Measurements from ENCODE around the gene TECTA. TPM values are rescaled to one million over a fixed set of nuclear protein-coding genes. Genes with fewer than 3 reads are reported as not detected.

The TECTA gene
- total RNA-seq, 2 experiments from 2014 or later: 0.22 to 0.42 TPM

DNA sequence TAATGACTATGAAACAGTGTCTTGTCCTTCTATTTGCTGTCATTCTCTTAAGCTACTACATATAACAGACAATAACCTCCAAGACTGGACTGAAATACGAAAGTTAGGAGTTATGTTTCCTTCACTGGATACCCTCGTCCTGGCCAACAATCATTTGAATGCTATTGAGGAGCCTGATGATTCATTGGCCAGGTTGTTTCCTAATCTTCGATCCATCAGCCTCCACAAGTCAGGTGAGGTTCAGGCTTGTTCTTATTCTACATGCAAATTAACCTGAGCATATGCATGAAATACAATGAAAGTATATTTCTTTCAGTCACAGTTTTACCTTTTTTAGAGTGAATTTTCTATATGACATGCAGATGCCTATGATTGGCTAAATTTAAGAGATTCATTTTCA lies 46.0 kb upstream of the TECTA start:
- Mint-ChIP-seq H3K9me3 (no peaks in the 10 kb centered on the region), H3K27ac (no peak overlapping the region), H3K27me3 (no peaks in the 10 kb centered on the region), H3K36me3 (ENCODE audit: low read depth) (peaks cover 78% of the 10 kb centered on the region), H3K4me3 (no peak overlapping the region), H3K4me1 (ENCODE audit: low read depth) (no peaks in the 10 kb centered on the region)
- DNase-seq (no peak), ATAC-seq (ENCODE audit: poor library complexity) (no peak)
- ChIA-PET CTCF (no interaction called here), POLR2A (no interaction called here)
- Histone ChIP-seq H3K27ac (ENCODE audit: low read depth in 1 of 2, low read length in 2 of 2) (no peak overlapping the region), H3K4me3 (ENCODE audit: low read length) (no peak overlapping the region), H3K36me3 (ENCODE audit: insufficient read depth, low read length) (peaks cover 49% of the 10 kb centered on the region), H3K4me1 (ENCODE audit: insufficient read depth, low read length) (no peaks in the 10 kb centered on the region), H3K27me3 (ENCODE audit: control insufficient read depth in 1 of 2, insufficient read depth in 2 of 2, low read length in 2 of 2) (no peaks in the 10 kb centered on the region), H3K9me3 (ENCODE audit: control insufficient read depth in 1 of 2, insufficient read depth in 1 of 2, low read length in 2 of 2) (no peaks in the 10 kb centered on the region)
- TF ChIP-seq, protein P1, sequence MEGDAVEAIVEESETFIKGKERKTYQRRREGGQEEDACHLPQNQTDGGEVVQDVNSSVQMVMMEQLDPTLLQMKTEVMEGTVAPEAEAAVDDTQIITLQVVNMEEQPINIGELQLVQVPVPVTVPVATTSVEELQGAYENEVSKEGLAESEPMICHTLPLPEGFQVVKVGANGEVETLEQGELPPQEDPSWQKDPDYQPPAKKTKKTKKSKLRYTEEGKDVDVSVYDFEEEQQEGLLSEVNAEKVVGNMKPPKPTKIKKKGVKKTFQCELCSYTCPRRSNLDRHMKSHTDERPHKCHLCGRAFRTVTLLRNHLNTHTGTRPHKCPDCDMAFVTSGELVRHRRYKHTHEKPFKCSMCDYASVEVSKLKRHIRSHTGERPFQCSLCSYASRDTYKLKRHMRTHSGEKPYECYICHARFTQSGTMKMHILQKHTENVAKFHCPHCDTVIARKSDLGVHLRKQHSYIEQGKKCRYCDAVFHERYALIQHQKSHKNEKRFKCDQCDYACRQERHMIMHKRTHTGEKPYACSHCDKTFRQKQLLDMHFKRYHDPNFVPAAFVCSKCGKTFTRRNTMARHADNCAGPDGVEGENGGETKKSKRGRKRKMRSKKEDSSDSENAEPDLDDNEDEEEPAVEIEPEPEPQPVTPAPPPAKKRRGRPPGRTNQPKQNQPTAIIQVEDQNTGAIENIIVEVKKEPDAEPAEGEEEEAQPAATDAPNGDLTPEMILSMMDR (IDR thresholded peaks at IDR 0.05): no peak
- intact Hi-C loops (cut with DNase I, micrococcal nuclease): no loop called here

DNA sequence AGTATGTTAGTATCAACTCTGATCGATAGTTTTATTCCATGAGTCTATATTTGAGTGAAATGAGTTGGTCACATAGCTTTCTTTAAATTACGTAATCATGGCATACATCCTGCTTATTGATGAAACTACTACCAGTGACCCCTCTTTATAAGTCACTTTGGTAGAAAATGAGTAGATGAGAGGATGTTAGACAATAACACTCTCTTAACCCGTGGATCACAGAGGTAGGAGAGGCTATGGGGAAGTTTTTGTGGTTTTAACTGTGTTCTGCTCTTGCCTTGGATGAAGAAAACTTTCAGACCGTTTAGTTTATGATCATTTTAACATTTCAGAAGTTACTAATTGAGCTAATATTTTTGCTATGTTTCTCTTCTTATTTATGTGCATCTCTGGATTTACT lies 43.1 kb upstream of the TECTA start:
- peaks cover 50% of the 10 kb centered on the region for H3K36me3 ChIP-seq (ENCODE audit: insufficient read depth, low read length)
- Mint-ChIP-seq H3K36me3 (ENCODE audit: low read depth) (peaks cover 83% of the 10 kb centered on the region), H3K4me3 (no peak overlapping the region), H3K9me3 (no peaks in the 10 kb centered on the region), H3K27ac (no peak overlapping the region), H3K27me3 (no peaks in the 10 kb centered on the region), H3K4me1 (ENCODE audit: low read depth) (no peaks in the 10 kb centered on the region)
- TF ChIP-seq, protein P1 (IDR thresholded peaks at IDR 0.05): no peak
- intact Hi-C loops (cut with DNase I, micrococcal nuclease): no loop called here
- H3K9me3 ChIP-seq (ENCODE audit: control insufficient read depth in 1 of 2, insufficient read depth in 1 of 2, low read length in 2 of 2): no peaks in the 10 kb centered on the region
- POLR2A ChIA-PET: no interaction called here
- no peak overlapping the region for H3K4me3 ChIP-seq (ENCODE audit: low read length)
- H3K27ac ChIP-seq (ENCODE audit: low read depth in 1 of 2, low read length in 2 of 2): no peak overlapping the region
- ATAC-seq (ENCODE audit: poor library complexity) (no peak), DNase-seq (no peak)
- H3K4me1 ChIP-seq (ENCODE audit: insufficient read depth, low read length): no peaks in the 10 kb centered on the region
- CTCF ChIA-PET: no interaction called here
- no peaks in the 10 kb centered on the region for H3K27me3 ChIP-seq (ENCODE audit: control insufficient read depth in 1 of 2, insufficient read depth in 2 of 2, low read length in 2 of 2)

DNA sequence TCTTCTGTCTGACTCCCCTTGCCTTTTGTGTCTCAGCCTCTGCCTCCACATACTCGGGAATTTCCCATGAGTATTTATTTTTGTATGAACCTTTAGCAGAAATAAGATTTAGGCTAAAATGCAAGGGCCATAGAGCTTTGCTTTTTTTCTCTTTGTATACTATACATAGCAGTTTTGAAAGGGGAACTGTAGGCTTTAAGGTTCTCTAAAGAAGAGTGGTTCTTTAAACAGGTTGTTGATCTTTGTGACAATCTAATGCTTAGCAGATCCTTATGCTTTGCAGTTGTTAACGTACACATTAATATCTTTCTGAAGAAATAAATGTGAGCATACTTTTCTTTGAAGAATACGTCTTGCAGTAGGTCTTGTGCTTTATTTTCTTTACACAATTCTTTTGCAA lies 42.1 kb upstream of the TECTA start:
- DNase-seq: no peak
- H3K4me3 Mint-ChIP-seq: no peak overlapping the region

More for the DNA sequence above, 42.1 kb upstream of the TECTA start:
- Histone ChIP-seq H3K27ac (ENCODE audit: low read depth in 1 of 2, low read length in 2 of 2) (no peak overlapping the region), H3K27me3 (ENCODE audit: control insufficient read depth in 1 of 2, insufficient read depth in 2 of 2, low read length in 2 of 2) (no peaks in the 10 kb centered on the region), H3K4me1 (ENCODE audit: insufficient read depth, low read length) (no peaks in the 10 kb centered on the region), H3K4me3 (ENCODE audit: low read length) (no peak overlapping the region), H3K36me3 (ENCODE audit: insufficient read depth, low read length) (peaks cover 47% of the 10 kb centered on the region), H3K9me3 (ENCODE audit: control insufficient read depth in 1 of 2, insufficient read depth in 1 of 2, low read length in 2 of 2) (no peaks in the 10 kb centered on the region)
- CTCF ChIA-PET: no interaction called here
- peaks cover 84% of the 10 kb centered on the region for H3K36me3 Mint-ChIP-seq (ENCODE audit: low read depth)
- no peaks in the 10 kb centered on the region for H3K27me3 Mint-ChIP-seq
- no peak for ATAC-seq (ENCODE audit: poor library complexity)
- TF ChIP-seq, protein P1 (IDR thresholded peaks at IDR 0.05): no peak
- intact Hi-C loops (cut with DNase I, micrococcal nuclease): no loop called here
- H3K4me1 Mint-ChIP-seq (ENCODE audit: low read depth): no peaks in the 10 kb centered on the region
- H3K27ac Mint-ChIP-seq: no peak overlapping the region
- H3K9me3 Mint-ChIP-seq: no peaks in the 10 kb centered on the region
- POLR2A ChIA-PET: no interaction called here

All from CD4-positive, alpha-beta T cell (primary cell).